SK-N-MC (cell line): ENCODE results near the gene PPTC7.

ENCODE experiments used
- EZH2 ChIP-seq: fragments of 200-600 bp; sonication (generic); IDR thresholded peaks from one replicate; pipeline ENCODE4 v1.6.1; 2017; ENCODE audit warnings: antibody characterized with exemption
- POLR2AphosphoS5 ChIP-seq: IDR thresholded peaks from 2 replicates; pipeline ENCODE4 v1.6.1; 2012; ENCODE audit warnings: mild to moderate bottlenecking, low read depth, low read length, borderline replicate concordance

- no peak for TF ChIP-seq EZH2
- no peak for TF ChIP-seq POLR2AphosphoS5
Observed at GRCh38 chr12:110543252-110543959, 39.7 kb downstream of the PPTC7 start.
